ENCODE measurements around the gene HOXD1.

GRCh38 chr2:176172007-176172894 is 16.2 kb upstream of the HOXD1 start:
- TF ChIP-seq, protein P1, sequence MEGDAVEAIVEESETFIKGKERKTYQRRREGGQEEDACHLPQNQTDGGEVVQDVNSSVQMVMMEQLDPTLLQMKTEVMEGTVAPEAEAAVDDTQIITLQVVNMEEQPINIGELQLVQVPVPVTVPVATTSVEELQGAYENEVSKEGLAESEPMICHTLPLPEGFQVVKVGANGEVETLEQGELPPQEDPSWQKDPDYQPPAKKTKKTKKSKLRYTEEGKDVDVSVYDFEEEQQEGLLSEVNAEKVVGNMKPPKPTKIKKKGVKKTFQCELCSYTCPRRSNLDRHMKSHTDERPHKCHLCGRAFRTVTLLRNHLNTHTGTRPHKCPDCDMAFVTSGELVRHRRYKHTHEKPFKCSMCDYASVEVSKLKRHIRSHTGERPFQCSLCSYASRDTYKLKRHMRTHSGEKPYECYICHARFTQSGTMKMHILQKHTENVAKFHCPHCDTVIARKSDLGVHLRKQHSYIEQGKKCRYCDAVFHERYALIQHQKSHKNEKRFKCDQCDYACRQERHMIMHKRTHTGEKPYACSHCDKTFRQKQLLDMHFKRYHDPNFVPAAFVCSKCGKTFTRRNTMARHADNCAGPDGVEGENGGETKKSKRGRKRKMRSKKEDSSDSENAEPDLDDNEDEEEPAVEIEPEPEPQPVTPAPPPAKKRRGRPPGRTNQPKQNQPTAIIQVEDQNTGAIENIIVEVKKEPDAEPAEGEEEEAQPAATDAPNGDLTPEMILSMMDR (IDR thresholded peaks at IDR 0.05) = no peak
- no peak for TF ChIP-seq EP300 (IDR thresholded peaks at IDR 0.05)

All from tibial nerve (tissue), 4 donors.